K562 (cell line): ENCODE measurements around the gene RFLNA. TPM values are rescaled to one million over a fixed set of nuclear protein-coding genes. Genes with fewer than 3 reads are reported as not detected.
A peak's percentile ranks its signal among the peaks of the same experiment; 100 is the strongest.

ENCODE experiments used
- BMI1 ChIP-seq: fragments of 150-350 bp; IDR thresholded peaks from 2 replicates; pipeline ENCODE4 v1.6.1; 2014; ENCODE audit warnings: low read length
- DNMT1 ChIP-seq: fragments of 450-650 bp; IDR thresholded peaks from 2 replicates; pipeline ENCODE4 v1.6.1; 2016; ENCODE audit warnings: antibody characterized with exemption, mild to moderate bottlenecking
- E2F8 ChIP-seq: fragments of 450-650 bp; IDR thresholded peaks from 2 replicates; pipeline ENCODE4 v1.7.1; 2018; ENCODE audit warnings: mild to moderate bottlenecking, low read depth; ENCODE audit not compliant: partially characterized antibody
- FOXP4 ChIP-seq: sonication (generic); formaldehyde crosslinking; IDR thresholded peaks from 2 replicates; pipeline ENCODE4 v1.8.0; 2022; ENCODE audit warnings: mild to moderate bottlenecking, missing genetic modification reagents, borderline replicate concordance
- GABPB2 ChIP-seq: fragments of 250-450 bp; sonication (Bioruptor Pico); conservative IDR thresholded peaks from 2 replicates; pipeline ENCODE4 v1.5.1; 2021; ENCODE audit warnings: mild to moderate bottlenecking
- GATAD2A ChIP-seq: fragments of 450-650 bp; IDR thresholded peaks from 2 replicates; pipeline ENCODE4 v1.6.1; 2017
- HINFP ChIP-seq: fragments of 450-650 bp; conservative IDR thresholded peaks from 2 replicates; pipeline ENCODE4 v1.6.1; 2016; ENCODE audit warnings: missing genetic modification characterization, low read depth, mild to moderate bottlenecking, control low read depth, missing compliant biosample characterization
- HSF4 ChIP-seq: fragments of 250-450 bp; sonication (Bioruptor Pico); IDR thresholded peaks from 2 replicates; pipeline ENCODE4 v2.1.2; 2022; ENCODE audit warnings: mild to moderate bottlenecking, moderate library complexity, borderline replicate concordance
- POU5F1 ChIP-seq: fragments of 150-350 bp; IDR thresholded peaks from 2 replicates; pipeline ENCODE4 v1.6.1; 2014; ENCODE audit warnings: borderline replicate concordance, low read length, low read depth, mild to moderate bottlenecking; ENCODE audit not compliant: partially characterized antibody
- PPARD ChIP-seq: fragments of 250-450 bp; sonication (Bioruptor Pico); IDR thresholded peaks from 2 replicates; pipeline ENCODE4 v1.8.0; 2022; ENCODE audit warnings: inconsistent platforms, mild to moderate bottlenecking, moderate library complexity
- SMARCA5 ChIP-seq: fragments of 450-650 bp; IDR thresholded peaks from 2 replicates; pipeline ENCODE4 v1.6.1; 2016
- SP2 ChIP-seq: IDR thresholded peaks from 2 replicates; pipeline ENCODE4 v1.6.1; 2011; ENCODE audit warnings: mild to moderate bottlenecking, low read depth, low read length, moderate library complexity; ENCODE audit not compliant: poor library complexity, severe bottlenecking; ENCODE audit errors: extremely low read depth
- STAG1 ChIP-seq: sonication (generic); formaldehyde crosslinking; IDR thresholded peaks from 2 replicates; pipeline ENCODE4 v1.5.0; 2020; ENCODE audit warnings: missing genetic modification reagents, borderline replicate concordance
- THAP7 ChIP-seq: fragments of 250-450 bp; sonication (Bioruptor Pico); IDR thresholded peaks from 2 replicates; pipeline ENCODE4 v1.5.0; 2021
- ZFX ChIP-seq: sonication (generic); formaldehyde crosslinking; IDR thresholded peaks from 2 replicates; pipeline ENCODE4 v1.8.0; 2022; ENCODE audit warnings: mild to moderate bottlenecking, missing genetic modification reagents, moderate library complexity
- ZNF518B ChIP-seq: fragments of 250-450 bp; sonication (Bioruptor Pico); IDR thresholded peaks from 2 replicates; pipeline ENCODE4 v1.5.0; 2021; ENCODE audit warnings: mild to moderate bottlenecking, moderate library complexity
- polyA plus RNA-seq, 8 experiments: library from polyadenylated mRNA; depleted of rRNA in 4 of 8; stranded (reverse) in 5 of 8; unstranded in 3 of 8; fragments of >200 nt; fragmentation: Nextera tagmentation in 2 of 8; fragmentation: Illumina TruSeq in 1 of 8; extraction: Ambion mirVana in 2 of 8; extraction: Trizol in 1 of 8; gene quantifications; 2 replicates each; pipeline versions ENCODE4 v1.2.1 to v1.2.3, GENCODE V29; 2011 to 2014; ENCODE audit warnings: inconsistent platforms in 1 of 8, missing spikeins in 1 of 8
- total RNA-seq, 7 experiments: library from RNA; depleted of rRNA in 6 of 7; stranded (reverse); fragments of >200 nt in 6 of 7; fragmentation: Illumina TruSeq in 2 of 7; extraction: Trizol in 2 of 7; gene quantifications; 2 replicates each; pipeline versions ENCODE4 v1.2.1 to v1.2.3, GENCODE V29; 2011 to 2021; ENCODE audit warnings: low replicate concordance in 1 of 7

The RFLNA gene
- total and polyA plus RNA-seq, 9 of the 15 experiments (the other 6 are each of a cell fraction or from before 2014, with no cell fraction given) = not detected

GRCh38 chr12:124259154-124260066 lies 35.5 kb upstream of the RFLNA start (continued):
- TF ChIP-seq PPARD = no peak
- no peak for TF ChIP-seq BMI1
- TF ChIP-seq SP2 = no peak
- no peak for TF ChIP-seq SMARCA5
- TF ChIP-seq HINFP (tag) = no peak
- no peak for TF ChIP-seq STAG1 (CRISPR knock-in tag)
- no peak for TF ChIP-seq ZFX
- no peak for TF ChIP-seq FOXP4 (CRISPR knock-in tag)
- no peak for TF ChIP-seq GABPB2
- TF ChIP-seq E2F8 = no peak
- TF ChIP-seq THAP7 (CRISPR knock-in tag) = no peak
- no peak for TF ChIP-seq ZNF518B
- no peak for TF ChIP-seq POU5F1
- no peak for TF ChIP-seq DNMT1
- TF ChIP-seq HSF4 (CRISPR knock-in tag) = no peak
- peak; percentile 49; the same call in 1 of the 2 replicates for TF ChIP-seq GATAD2A
